ENCODE measurements around the gene ADGRG3. TPM values are rescaled to one million over a fixed set of nuclear protein-coding genes. Genes with fewer than 3 reads are reported as not detected.

The ADGRG3 gene
- total RNA-seq, 3 donors from 2014 or later (not counting 1 experiment from before 2014, with no cell fraction given), result 16.6 to 57.3 (median 20.7) TPM

GRCh38 chr16:57634171-57634570 is 33.9 kb upstream of the ADGRG3 start:
- DNase-seq (no peak), ATAC-seq (no peak)
- H3K9me3 Mint-ChIP-seq, result no peaks in the 10 kb centered on the region
- peaks cover 0 to 3% of the 10 kb centered on the region in 2 donors for H3K27me3 Mint-ChIP-seq (ENCODE audit: low read depth in 2 of 2)
- H3K27ac Mint-ChIP-seq, result no peak overlapping the region
- Histone ChIP-seq H3K9me3 (ENCODE audit: control insufficient read depth, insufficient read depth, low read length) (no peaks in the 10 kb centered on the region), H3K27ac (ENCODE audit: low read length) (no peak overlapping the region), H3K36me3 (ENCODE audit: control insufficient read depth, insufficient read depth, low read length) (no peaks in the 10 kb centered on the region), H3K27me3 (ENCODE audit: control insufficient read depth, insufficient read depth, low read length) (no peaks in the 10 kb centered on the region), H3K4me1 (ENCODE audit: control insufficient read depth, insufficient read depth, low read length) (peaks cover 25% of the 10 kb centered on the region), H3K4me3 (ENCODE audit: low read length) (no peak overlapping the region)
- H3K4me1 Mint-ChIP-seq, result peaks cover 8 to 22% of the 10 kb centered on the region in 2 donors
- intact Hi-C loops (cut with micrococcal nuclease), result no loop called here
- WGBS (ENCODE audit: insufficient coverage), result 69% methylated on average over 4 of the region's 4 CpGs
- no peak overlapping the region for H3K4me3 Mint-ChIP-seq
- no peak for TF ChIP-seq CTCF (IDR thresholded peaks at IDR 0.05)
- no peaks in the 10 kb centered on the region for H3K36me3 Mint-ChIP-seq

- ATAC-seq, result no peak
- Mint-ChIP-seq H3K27me3 (ENCODE audit: low read depth in 2 of 2) (peaks cover 0 to under 1% of the 10 kb centered on the region in 2 donors), H3K4me3 (no peak overlapping the region), H3K36me3 (no peaks in the 10 kb centered on the region), H3K9me3 (no peaks in the 10 kb centered on the region), H3K27ac (no peak overlapping the region), H3K4me1 (peaks cover 3 to 24% of the 10 kb centered on the region in 2 donors)
- H3K4me1 ChIP-seq (ENCODE audit: control insufficient read depth, insufficient read depth, low read length), result peaks cover 12% of the 10 kb centered on the region
- no peak for TF ChIP-seq CTCF (IDR thresholded peaks at IDR 0.05)
- H3K27ac ChIP-seq (ENCODE audit: low read length), result no peak overlapping the region
- 84% methylated on average over 16 of the region's 16 CpGs for WGBS (ENCODE audit: insufficient coverage)
- no peaks in the 10 kb centered on the region for H3K9me3 ChIP-seq (ENCODE audit: control insufficient read depth, insufficient read depth, low read length)
- intact Hi-C loops (cut with micrococcal nuclease), result no loop called here
- DNase-seq, result no peak
- no peak overlapping the region for H3K4me3 ChIP-seq (ENCODE audit: low read length)
- no peaks in the 10 kb centered on the region for H3K27me3 ChIP-seq (ENCODE audit: control insufficient read depth, insufficient read depth, low read length)
- H3K36me3 ChIP-seq (ENCODE audit: control insufficient read depth, insufficient read depth, low read length), result no peaks in the 10 kb centered on the region
These were observed 32.6 kb upstream of the ADGRG3 start for GRCh38 chr16:57635266-57636097.

- intact Hi-C loops (cut with micrococcal nuclease), result no loop called here
- Mint-ChIP-seq H3K9me3 (no peaks in the 10 kb centered on the region), H3K4me1 (peaks cover 0 to 18% of the 10 kb centered on the region in 2 donors), H3K4me3 (no peak overlapping the region), H3K36me3 (no peaks in the 10 kb centered on the region), H3K27me3 (ENCODE audit: low read depth in 2 of 2) (no peaks in the 10 kb centered on the region), H3K27ac (no peak overlapping the region)
- no peak for TF ChIP-seq CTCF (IDR thresholded peaks at IDR 0.05)
- H3K4me3 ChIP-seq (ENCODE audit: low read length), result no peak overlapping the region
- H3K36me3 ChIP-seq (ENCODE audit: control insufficient read depth, insufficient read depth, low read length), result no peaks in the 10 kb centered on the region
- H3K9me3 ChIP-seq (ENCODE audit: control insufficient read depth, insufficient read depth, low read length), result no peaks in the 10 kb centered on the region
- ATAC-seq (no peak), DNase-seq (no peak)
- no peak overlapping the region for H3K27ac ChIP-seq (ENCODE audit: low read length)
- H3K27me3 ChIP-seq (ENCODE audit: control insufficient read depth, insufficient read depth, low read length), result no peaks in the 10 kb centered on the region
- 89% methylated on average over 4 of the region's 5 CpGs for WGBS (ENCODE audit: insufficient coverage)
- H3K4me1 ChIP-seq (ENCODE audit: control insufficient read depth, insufficient read depth, low read length), result peaks cover 9% of the 10 kb centered on the region
These were observed 31.9 kb upstream of the ADGRG3 start for GRCh38 chr16:57636184-57636583.

Measured in natural killer cell (primary cell).